Astrocyte of the cerebellum (primary cell): ENCODE measurements around the gene FZD7.

Experiments used
- DNase-seq: peaks from one replicate; pipeline ENCODE4 v3.0.0-alpha.2; 2011; ENCODE audit warnings: low read depth
- H3K4me3 ChIP-seq: 2 replicates; pipeline ENCODE4 v1.5.1; 2011; ENCODE audit warnings: mild to moderate bottlenecking, low read depth, low read length, moderate library complexity
- CTCF ChIP-seq: IDR thresholded peaks from 2 replicates; pipeline ENCODE4 v1.5.1; 2012; ENCODE audit warnings: low read length, low read depth, moderate library complexity, mild to moderate bottlenecking; ENCODE audit errors: missing control alignments
- in situ Hi-C: cut with HindIII; loops from 2 replicates; pipeline ENCODE4 v1.10.0; 2017; ENCODE audit warnings: low sequenced_read_pairs

The FZD7 gene

DNA sequence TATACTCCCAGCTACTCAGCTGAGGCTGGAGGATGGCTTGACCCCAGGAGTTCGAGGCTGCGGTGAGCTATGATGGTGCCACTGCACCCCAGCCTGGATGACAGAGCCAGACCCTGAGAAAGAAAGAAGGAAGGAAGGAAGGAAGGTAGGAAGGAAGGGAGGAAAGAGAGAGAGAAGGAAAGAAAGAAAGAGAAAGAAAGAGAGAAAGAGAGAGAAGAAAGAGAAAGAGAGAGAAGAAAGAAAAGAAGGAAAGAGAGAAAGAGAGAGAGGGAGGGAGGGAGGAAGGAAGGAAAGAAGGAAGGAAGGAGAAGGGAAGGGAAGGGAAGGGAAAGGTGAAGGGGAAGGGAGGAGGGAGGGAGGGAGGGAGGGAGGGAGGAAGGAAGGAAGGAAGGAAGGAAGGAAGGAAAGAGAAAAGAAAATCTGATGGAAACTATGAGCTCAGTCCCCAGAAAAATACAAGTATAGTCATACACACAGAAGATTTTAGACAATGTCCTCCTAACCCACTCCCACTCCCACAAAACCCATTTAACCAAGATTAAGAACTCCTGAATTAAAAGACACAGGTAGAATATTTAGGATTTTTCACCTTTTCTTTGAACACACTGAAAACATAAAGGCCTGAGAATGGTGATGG lies 15.6 kb downstream of the FZD7 start:
- in situ Hi-C loops, result no loop called here
- DNase-seq, result no peak
- no peak for TF ChIP-seq CTCF
- H3K4me3 ChIP-seq, result no peak overlapping the region

- no peak for DNase-seq
- TF ChIP-seq CTCF, result no peak
- H3K4me3 ChIP-seq, result no peak overlapping the region
- in situ Hi-C loops, result loop anchor here (5.0 kb wide), 1 partner anchor 37 kb away; no protein-coding TSS in a partner anchor
Observed at GRCh38 chr2:202049840-202050239, 16.2 kb downstream of the FZD7 start.

DNA sequence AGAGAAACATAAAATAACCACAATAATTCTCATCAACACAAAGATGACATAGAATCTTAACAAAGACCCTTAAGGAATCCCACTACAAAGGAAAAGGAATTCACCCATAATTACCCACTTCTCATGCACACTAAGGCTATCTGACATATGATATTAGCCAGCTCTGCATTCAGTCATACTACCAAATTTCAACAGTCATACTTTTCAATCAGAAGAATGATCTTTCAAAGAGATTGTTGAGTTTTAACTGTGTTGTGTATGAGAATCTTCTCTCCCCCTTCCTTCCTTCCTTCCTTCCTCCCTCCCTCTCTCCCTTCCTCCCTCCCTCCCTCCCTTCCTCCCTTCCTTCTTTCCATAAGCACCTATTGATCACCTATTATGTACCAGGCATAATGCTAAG lies 17.0 kb downstream of the FZD7 start:
- TF ChIP-seq CTCF, result no peak
- H3K4me3 ChIP-seq, result no peak overlapping the region
- no peak for DNase-seq
- in situ Hi-C loops, result loop anchor here (5.0 kb wide), 1 partner anchor 37 kb away; no protein-coding TSS in a partner anchor

DNA sequence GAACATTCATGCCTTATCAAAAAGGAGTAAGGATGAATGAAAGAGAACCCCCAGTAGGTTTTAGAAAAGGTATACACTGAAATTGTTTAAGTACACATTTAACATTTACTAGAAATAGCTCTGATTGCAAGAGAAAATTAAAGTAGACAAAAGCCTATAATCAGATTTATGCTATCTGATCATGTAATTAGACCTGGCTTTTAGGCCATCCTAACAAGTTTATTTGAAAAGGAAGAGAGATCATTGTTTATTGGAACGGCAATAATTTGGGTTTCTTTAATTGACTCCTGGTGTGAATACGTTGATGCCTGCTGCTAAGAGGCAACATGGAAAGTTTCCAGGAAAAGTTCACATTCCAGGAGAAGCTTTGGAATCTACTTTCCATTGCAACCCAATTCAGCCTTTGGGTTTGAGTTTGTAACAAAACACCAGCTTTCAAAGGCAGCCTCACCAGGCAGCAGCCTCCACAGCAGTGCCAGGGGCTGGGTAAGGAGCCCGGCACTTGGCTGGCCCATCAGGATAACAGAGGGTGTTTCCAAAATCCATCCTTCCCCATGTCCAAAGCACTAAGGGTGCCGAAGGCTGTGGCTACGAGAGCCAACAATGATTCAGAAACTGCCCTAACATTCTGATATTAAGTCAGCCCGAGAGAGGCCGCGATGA lies 18.0 kb downstream of the FZD7 start:
- H3K4me3 ChIP-seq, result no peak overlapping the region
- peak; percentile 82 for DNase-seq
- no peak for TF ChIP-seq CTCF
- in situ Hi-C loops, result loop anchor here (5.0 kb wide), 1 partner anchor 36 kb away; no protein-coding TSS in a partner anchor

GRCh38 chr2:202052235-202052634 lies 18.6 kb downstream of the FZD7 start:
- in situ Hi-C loops, result loop anchor here (5.0 kb wide), 1 partner anchor 35 kb away; no protein-coding TSS in a partner anchor
- DNase-seq, result no peak
- H3K4me3 ChIP-seq, result no peak overlapping the region
- TF ChIP-seq CTCF, result no peak

DNA sequence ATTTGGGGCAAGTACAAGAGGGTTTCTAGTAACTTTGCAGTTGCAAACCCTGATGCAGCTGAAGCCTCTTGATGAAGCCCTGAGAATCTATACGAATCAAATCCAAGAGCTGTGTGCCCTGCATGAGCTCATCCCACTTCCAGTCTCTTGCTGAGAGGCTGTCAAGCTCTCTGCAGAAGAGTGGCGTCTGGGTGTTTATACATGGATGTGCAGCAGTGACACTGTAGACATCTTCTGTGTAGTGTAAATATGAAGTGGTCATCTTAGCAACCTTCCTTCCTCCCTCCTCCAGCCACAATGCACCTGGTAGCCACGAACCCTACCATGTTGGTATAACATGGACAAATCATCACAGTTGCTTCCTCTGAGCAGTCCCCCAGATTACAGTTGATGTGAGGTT lies 21.0 kb downstream of the FZD7 start:
- no peak for TF ChIP-seq CTCF
- DNase-seq, result no peak
- in situ Hi-C loops, result loop anchor here (5.0 kb wide), 2 partner anchors 33 to 103 kb away; no protein-coding TSS in a partner anchor
- no peak overlapping the region for H3K4me3 ChIP-seq
